ENCODE results near the gene C2orf74.

DNA sequence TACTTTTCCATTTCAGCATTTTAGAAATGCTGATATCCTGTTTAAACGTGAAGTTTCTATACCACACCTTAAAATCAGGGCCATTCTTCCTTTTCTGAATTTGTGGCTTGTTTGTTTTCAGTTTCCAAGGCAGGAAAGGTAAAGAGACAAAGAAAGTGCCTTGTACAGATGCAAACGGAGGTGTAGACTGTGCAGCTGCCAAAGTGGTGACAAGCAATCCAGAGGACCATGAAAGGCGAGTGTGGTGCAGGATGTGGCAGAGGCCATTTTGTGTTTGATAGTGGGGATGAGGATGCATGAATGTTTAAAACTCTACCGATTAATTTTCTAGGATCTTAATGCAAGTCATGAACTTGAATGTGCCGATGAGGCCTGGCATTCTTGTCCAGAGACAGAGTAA, 733 bp downstream of the C2orf74 start:
- no peak for TF ChIP-seq POLR2A (IDR thresholded peaks at IDR 0.05)
- TF ChIP-seq, protein P1, sequence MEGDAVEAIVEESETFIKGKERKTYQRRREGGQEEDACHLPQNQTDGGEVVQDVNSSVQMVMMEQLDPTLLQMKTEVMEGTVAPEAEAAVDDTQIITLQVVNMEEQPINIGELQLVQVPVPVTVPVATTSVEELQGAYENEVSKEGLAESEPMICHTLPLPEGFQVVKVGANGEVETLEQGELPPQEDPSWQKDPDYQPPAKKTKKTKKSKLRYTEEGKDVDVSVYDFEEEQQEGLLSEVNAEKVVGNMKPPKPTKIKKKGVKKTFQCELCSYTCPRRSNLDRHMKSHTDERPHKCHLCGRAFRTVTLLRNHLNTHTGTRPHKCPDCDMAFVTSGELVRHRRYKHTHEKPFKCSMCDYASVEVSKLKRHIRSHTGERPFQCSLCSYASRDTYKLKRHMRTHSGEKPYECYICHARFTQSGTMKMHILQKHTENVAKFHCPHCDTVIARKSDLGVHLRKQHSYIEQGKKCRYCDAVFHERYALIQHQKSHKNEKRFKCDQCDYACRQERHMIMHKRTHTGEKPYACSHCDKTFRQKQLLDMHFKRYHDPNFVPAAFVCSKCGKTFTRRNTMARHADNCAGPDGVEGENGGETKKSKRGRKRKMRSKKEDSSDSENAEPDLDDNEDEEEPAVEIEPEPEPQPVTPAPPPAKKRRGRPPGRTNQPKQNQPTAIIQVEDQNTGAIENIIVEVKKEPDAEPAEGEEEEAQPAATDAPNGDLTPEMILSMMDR (IDR thresholded peaks at IDR 0.05), result no peak
